NCI-H146 treated with DMSO at 0.1 percent for 48 hours (cell line): Measurements from ENCODE around the gene METTL9.
"Not testable (repeated sequence)": the region's sequence is repeated elsewhere in the genome, so short reads cannot be mapped to it uniquely, and the experiment has no call there.

Experiments used
- DNase-seq: peaks from one replicate; lab custom pipeline; 2025; ENCODE audit not compliant: unreplicated experiment; lab: John Stamatoyannopoulos, UW

METTL9 gene

GRCh38 chr16:21610006-21610544 lies 10.7 kb downstream of the METTL9 start:
- no peak for DNase-seq

- DNase-seq: no peak
Measured at GRCh38 chr16:21610766-21611165, 11.4 kb downstream of the METTL9 start.

GRCh38 chr16:21611198-21611555 lies 11.8 kb downstream of the METTL9 start:
- DNase-seq: no peak

GRCh38 chr16:21611556-21612384 lies 12.4 kb downstream of the METTL9 start:
- DNase-seq: no peak

GRCh38 chr16:21613361-21613760 lies 14.0 kb downstream of the METTL9 start:
- DNase-seq: no peak

- DNase-seq: no peak
Measured at GRCh38 chr16:21613781-21614180, 14.4 kb downstream of the METTL9 start.

- DNase-seq: no peak
Measured at GRCh38 chr16:21614896-21615295, 15.5 kb downstream of the METTL9 start.

GRCh38 chr16:21617607-21618006 lies 18.2 kb downstream of the METTL9 start:
- DNase-seq: no peak

GRCh38 chr16:21618281-21618680 lies 18.9 kb downstream of the METTL9 start:
- DNase-seq: no peak

GRCh38 chr16:21619765-21620425 lies 20.5 kb downstream of the METTL9 start:
- DNase-seq: no peak

- no peak for DNase-seq
Measured at GRCh38 chr16:21620592-21620991, 21.2 kb downstream of the METTL9 start.

- DNase-seq: no peak
Measured at GRCh38 chr16:21622545-21622944, 23.2 kb downstream of the METTL9 start.

- DNase-seq: no peak
Measured at GRCh38 chr16:21625026-21625425, 25.6 kb downstream of the METTL9 start.

- DNase-seq: no peak
Measured at GRCh38 chr16:21626659-21627277, 27.4 kb downstream of the METTL9 start.

GRCh38 chr16:21628121-21628726 lies 28.8 kb downstream of the METTL9 start:
- DNase-seq: no peak

- no peak for DNase-seq
Measured at GRCh38 chr16:21628772-21629171, 29.4 kb downstream of the METTL9 start.

- DNase-seq: not testable (repeated sequence)
Measured at GRCh38 chr16:21629616-21630539, 30.5 kb downstream of the METTL9 start.

- not testable (repeated sequence) for DNase-seq
Measured at GRCh38 chr16:21630866-21631265, 31.5 kb downstream of the METTL9 start.

GRCh38 chr16:21631376-21631775 lies 32.0 kb downstream of the METTL9 start:
- not testable (repeated sequence) for DNase-seq

- DNase-seq: not testable (repeated sequence)
Measured at GRCh38 chr16:21631951-21632575, 32.7 kb downstream of the METTL9 start.
